ENCODE results near the gene RHD.
"Not testable (repeated sequence)": the region's sequence is repeated elsewhere in the genome, so short reads cannot be mapped to it uniquely, and the experiment has no call there.

DNA sequence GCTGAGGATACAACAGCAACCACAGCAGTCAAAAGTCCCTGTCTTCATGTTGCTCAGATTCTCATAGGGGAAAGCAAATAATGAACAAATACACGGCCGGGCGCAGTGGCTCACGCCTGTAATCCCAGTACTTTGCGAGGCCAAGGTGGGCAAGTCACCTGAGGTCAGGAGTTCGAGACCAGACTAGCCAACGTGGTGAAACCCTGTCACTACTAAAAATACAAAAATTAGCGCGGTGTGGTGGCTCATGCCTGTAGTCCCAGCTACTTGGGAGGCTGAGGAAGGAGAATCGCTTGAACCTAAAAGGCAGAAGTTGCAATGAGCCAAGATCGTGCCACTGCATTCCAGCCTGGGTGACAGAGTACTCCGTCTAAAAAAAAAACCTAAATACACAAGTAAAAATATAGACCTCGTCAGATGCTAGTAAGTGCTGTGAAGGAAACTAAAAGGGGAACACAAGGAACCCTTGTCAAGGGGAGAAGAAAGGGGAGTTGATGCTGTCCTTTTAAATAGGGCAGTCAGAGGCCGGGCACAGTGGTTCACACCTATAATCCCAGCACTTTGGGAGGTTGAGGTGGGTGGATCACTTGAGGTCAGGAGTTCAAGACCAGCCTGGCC lies 4.1 kb upstream of the RHD start:
- TF ChIP-seq, protein P1, sequence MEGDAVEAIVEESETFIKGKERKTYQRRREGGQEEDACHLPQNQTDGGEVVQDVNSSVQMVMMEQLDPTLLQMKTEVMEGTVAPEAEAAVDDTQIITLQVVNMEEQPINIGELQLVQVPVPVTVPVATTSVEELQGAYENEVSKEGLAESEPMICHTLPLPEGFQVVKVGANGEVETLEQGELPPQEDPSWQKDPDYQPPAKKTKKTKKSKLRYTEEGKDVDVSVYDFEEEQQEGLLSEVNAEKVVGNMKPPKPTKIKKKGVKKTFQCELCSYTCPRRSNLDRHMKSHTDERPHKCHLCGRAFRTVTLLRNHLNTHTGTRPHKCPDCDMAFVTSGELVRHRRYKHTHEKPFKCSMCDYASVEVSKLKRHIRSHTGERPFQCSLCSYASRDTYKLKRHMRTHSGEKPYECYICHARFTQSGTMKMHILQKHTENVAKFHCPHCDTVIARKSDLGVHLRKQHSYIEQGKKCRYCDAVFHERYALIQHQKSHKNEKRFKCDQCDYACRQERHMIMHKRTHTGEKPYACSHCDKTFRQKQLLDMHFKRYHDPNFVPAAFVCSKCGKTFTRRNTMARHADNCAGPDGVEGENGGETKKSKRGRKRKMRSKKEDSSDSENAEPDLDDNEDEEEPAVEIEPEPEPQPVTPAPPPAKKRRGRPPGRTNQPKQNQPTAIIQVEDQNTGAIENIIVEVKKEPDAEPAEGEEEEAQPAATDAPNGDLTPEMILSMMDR (IDR thresholded peaks at IDR 0.05 in 4 of 5, conservative IDR thresholded peaks at IDR 0.05 in 1 of 5) = not testable (repeated sequence)
- not testable (repeated sequence) for TF ChIP-seq POLR2A (IDR thresholded peaks at IDR 0.05)

Data from gastrocnemius medialis (tissue), 4 donors.